22Rv1 (cell line): ENCODE results near the gene TPST2.

Experiments
- ZFX ChIP-seq: fragments of 450-650 bp; IDR thresholded peaks from 2 replicates; pipeline ENCODE4 v1.6.1; 2017; ENCODE audit warnings: antibody characterized with exemption, borderline replicate concordance
- TF ChIP-seq, protein P1 (sequence below): fragments of 450-650 bp; IDR thresholded peaks from 2 replicates; pipeline ENCODE4 v1.5.1; 2017; ENCODE audit warnings: mild to moderate bottlenecking

DNA sequence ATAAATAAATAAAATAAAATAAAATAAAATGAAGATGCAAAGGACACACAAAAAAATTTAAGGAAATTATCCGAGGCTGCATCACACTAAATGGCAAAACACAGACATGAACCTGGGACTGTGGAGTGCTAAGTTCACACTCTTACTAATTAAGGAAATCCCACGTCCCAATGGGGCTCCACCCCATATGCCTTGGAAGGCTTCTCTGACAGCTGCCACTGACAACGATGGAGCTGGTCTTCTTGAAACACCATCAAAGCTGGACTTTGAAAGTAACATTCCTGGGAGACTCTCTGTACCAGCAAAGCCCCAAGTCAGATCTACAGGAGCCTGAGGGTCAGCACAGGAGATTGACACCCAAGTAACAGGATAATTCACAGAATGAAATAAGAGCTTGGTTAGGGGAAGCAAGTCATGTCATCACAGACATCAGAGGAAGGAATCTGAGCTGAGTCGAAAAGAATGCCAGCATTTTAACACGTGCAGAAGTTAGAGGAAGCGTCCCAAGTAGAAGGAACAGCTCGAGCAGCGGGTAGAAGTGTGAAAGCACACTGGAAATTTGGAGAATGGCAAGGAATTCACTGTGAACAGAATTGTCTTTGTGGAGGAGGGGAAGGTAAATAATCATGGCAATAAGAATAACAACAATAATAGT is 13.8 kb downstream of the TPST2 start:
- TF ChIP-seq, protein P1, sequence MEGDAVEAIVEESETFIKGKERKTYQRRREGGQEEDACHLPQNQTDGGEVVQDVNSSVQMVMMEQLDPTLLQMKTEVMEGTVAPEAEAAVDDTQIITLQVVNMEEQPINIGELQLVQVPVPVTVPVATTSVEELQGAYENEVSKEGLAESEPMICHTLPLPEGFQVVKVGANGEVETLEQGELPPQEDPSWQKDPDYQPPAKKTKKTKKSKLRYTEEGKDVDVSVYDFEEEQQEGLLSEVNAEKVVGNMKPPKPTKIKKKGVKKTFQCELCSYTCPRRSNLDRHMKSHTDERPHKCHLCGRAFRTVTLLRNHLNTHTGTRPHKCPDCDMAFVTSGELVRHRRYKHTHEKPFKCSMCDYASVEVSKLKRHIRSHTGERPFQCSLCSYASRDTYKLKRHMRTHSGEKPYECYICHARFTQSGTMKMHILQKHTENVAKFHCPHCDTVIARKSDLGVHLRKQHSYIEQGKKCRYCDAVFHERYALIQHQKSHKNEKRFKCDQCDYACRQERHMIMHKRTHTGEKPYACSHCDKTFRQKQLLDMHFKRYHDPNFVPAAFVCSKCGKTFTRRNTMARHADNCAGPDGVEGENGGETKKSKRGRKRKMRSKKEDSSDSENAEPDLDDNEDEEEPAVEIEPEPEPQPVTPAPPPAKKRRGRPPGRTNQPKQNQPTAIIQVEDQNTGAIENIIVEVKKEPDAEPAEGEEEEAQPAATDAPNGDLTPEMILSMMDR: no peak
- TF ChIP-seq ZFX: no peak
